ENCODE results near the gene APBA1. TPM values are rescaled to one million over a fixed set of nuclear protein-coding genes. Genes with fewer than 3 reads are reported as not detected.

Gene APBA1
- total and polyA plus RNA-seq, 2 donors (not counting 3 experiments of a cell fraction or from before 2014, with no cell fraction given), result 6.1 to 11.3 TPM

GRCh38 chr9:69494208-69494607, 178.0 kb downstream of the APBA1 start:
- Histone ChIP-seq H3K9me1 (replicated peaks; ENCODE audit: control insufficient read depth, extremely low read depth, insufficient read depth, low read length) (no peaks in the 10 kb centered on the region), H3K4me2 (ENCODE audit: insufficient read depth, low read length) (no peak overlapping the region), H3K36me3 (ENCODE audit: control insufficient read depth in 2 of 2, extremely low read depth in 1 of 2, insufficient read depth in 2 of 2, low read length in 2 of 2) (no peaks in the 10 kb centered on the region), H3K79me2 (ENCODE audit: control insufficient read depth, insufficient read depth, low read length) (no peaks in the 10 kb centered on the region), H3K4me3 (replicated peaks in 1 of 3; ENCODE audit: insufficient read depth in 1 of 3, low read depth in 1 of 3, low read length in 3 of 3) (no peak overlapping the region), H4K20me1 (replicated peaks; ENCODE audit: control insufficient read depth, extremely low read depth, insufficient read depth, low read length) (no peaks in the 10 kb centered on the region), H3K4me1 (ENCODE audit: control insufficient read depth, extremely low read depth, insufficient read depth, low read length) (no peaks in the 10 kb centered on the region), H2AFZ (ENCODE audit: low read depth, low read length) (no peak overlapping the region), H3K27me3 (ENCODE audit: control insufficient read depth in 2 of 2, insufficient read depth in 2 of 2, low read length in 2 of 2) (no peaks in the 10 kb centered on the region), H3K9ac (replicated peaks; ENCODE audit: extremely low read depth, insufficient read depth, low read length) (no peak overlapping the region), H3K27ac (ENCODE audit: insufficient read depth, low read depth, low read length) (no peak overlapping the region), H3K9me3 (replicated peaks; ENCODE audit: control insufficient read depth, insufficient read depth, low read length) (no peaks in the 10 kb centered on the region)
- ChIA-PET POLR2A (no interaction called here), CTCF (interaction anchor here (1.9 kb wide), 1 partner anchor 19 kb away, joined by 4 read pairs; no protein-coding TSS in a partner anchor)
- no peak for TF ChIP-seq CTCF (IDR thresholded peaks at IDR 0.05; ENCODE audit: extremely low read depth in 1 of 2, insufficient read depth in 1 of 2, low read depth in 1 of 2, low read length in 2 of 2)
- TF ChIP-seq MYC (IDR thresholded peaks at IDR 0.05; ENCODE audit: low read depth, low read length), result no peak
- TF ChIP-seq POLR2A (IDR thresholded peaks at IDR 0.05; ENCODE audit: low read depth, low read length), result no peak
- no peak for TF ChIP-seq FOS (IDR thresholded peaks at IDR 0.05; ENCODE audit: borderline replicate concordance, insufficient read depth, low read length)
- TF ChIP-seq GATA2 (IDR thresholded peaks at IDR 0.05; ENCODE audit: insufficient read depth, insufficient read length, low read depth, low read length), result no peak
- TF ChIP-seq POLR2AphosphoS5 (IDR thresholded peaks at IDR 0.05; ENCODE audit: insufficient read depth, low read depth, low read length), result no peak
- TF ChIP-seq EZH2 (IDR thresholded peaks at IDR 0.05; ENCODE audit: borderline replicate concordance, low read depth, low read length, severe bottlenecking), result no peak
- TF ChIP-seq MAX (IDR thresholded peaks at IDR 0.05; ENCODE audit: insufficient read depth, insufficient read length), result no peak
- TF ChIP-seq JUN (IDR thresholded peaks at IDR 0.05; ENCODE audit: borderline replicate concordance, insufficient read depth, insufficient read length, low read depth), result no peak
- intact Hi-C loops (cut with micrococcal nuclease), result loop anchor here (10.0 kb wide), 1 partner anchor 51 kb away; no protein-coding TSS in a partner anchor
- no peak for FAIRE-seq
- dilution Hi-C loops (cut with MboI; ENCODE audit: extremely low pct_ligation_motif_present, low sequenced_read_pairs), result no loop called here
- no TSS peak for BruUV-seq (replicated peaks)
- DNase-seq (ENCODE audit: low read depth, low spot score), result no peak
